Measurements from ENCODE around the gene PRPF38B. TPM values are rescaled to one million over a fixed set of nuclear protein-coding genes. Genes with fewer than 3 reads are reported as not detected.
A peak's percentile ranks its signal among the peaks of the same experiment; 100 is the strongest.

Gene PRPF38B
- total RNA-seq, 3 donors from 2014 or later: 32.8 to 38.3 (median 38.2) TPM

DNA sequence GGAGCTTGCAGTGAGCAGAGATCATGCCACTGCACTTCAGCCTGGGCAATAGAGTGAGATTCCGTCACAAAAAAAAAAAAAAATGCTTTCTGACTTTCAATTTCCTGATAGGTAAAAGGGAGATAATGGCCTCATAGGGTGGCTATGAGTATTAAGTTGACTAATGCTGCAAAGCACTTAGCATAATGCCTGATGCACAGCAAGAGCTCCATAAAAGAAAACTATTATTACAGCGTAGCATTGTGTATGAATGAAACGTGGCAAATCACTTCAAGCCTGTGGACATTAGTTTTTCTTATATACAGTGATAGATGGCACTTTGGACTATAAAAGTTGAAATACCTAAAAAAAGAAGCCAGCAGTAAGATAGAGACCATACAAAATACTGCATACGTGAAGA is 37.4 kb downstream of the PRPF38B start:
- H3K4me3 ChIP-seq: no peak overlapping the region
- H3K4me1 ChIP-seq (ENCODE audit: low read depth): peaks cover 5% of the 10 kb centered on the region
- TF ChIP-seq, protein P1, sequence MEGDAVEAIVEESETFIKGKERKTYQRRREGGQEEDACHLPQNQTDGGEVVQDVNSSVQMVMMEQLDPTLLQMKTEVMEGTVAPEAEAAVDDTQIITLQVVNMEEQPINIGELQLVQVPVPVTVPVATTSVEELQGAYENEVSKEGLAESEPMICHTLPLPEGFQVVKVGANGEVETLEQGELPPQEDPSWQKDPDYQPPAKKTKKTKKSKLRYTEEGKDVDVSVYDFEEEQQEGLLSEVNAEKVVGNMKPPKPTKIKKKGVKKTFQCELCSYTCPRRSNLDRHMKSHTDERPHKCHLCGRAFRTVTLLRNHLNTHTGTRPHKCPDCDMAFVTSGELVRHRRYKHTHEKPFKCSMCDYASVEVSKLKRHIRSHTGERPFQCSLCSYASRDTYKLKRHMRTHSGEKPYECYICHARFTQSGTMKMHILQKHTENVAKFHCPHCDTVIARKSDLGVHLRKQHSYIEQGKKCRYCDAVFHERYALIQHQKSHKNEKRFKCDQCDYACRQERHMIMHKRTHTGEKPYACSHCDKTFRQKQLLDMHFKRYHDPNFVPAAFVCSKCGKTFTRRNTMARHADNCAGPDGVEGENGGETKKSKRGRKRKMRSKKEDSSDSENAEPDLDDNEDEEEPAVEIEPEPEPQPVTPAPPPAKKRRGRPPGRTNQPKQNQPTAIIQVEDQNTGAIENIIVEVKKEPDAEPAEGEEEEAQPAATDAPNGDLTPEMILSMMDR (IDR thresholded peaks at IDR 0.05): no peak
- intact Hi-C loops (cut with DNase I, micrococcal nuclease): no loop called here
- no peaks in the 10 kb centered on the region for H3K36me3 ChIP-seq (ENCODE audit: low read depth)
- ATAC-seq (no peak), DNase-seq (no peak)
- H3K9me3 ChIP-seq: no peaks in the 10 kb centered on the region

GRCh38 chr1:108732398-108732797 is 40.3 kb downstream of the PRPF38B start:
- DNase-seq (no peak), ATAC-seq (no peak)
- Histone ChIP-seq H3K4me1 (ENCODE audit: low read depth) (no peaks in the 10 kb centered on the region), H3K36me3 (ENCODE audit: low read depth) (no peaks in the 10 kb centered on the region), H3K4me3 (no peak overlapping the region), H3K9me3 (no peaks in the 10 kb centered on the region)
- intact Hi-C loops (cut with DNase I, micrococcal nuclease): no loop called here
- TF ChIP-seq, protein P1 (IDR thresholded peaks at IDR 0.05): no peak

GRCh38 chr1:108734171-108734865 is 42.2 kb downstream of the PRPF38B start:
- TF ChIP-seq, protein P1 (IDR thresholded peaks at IDR 0.05): no peak
- no peaks in the 10 kb centered on the region for H3K9me3 ChIP-seq
- no peaks in the 10 kb centered on the region for H3K36me3 ChIP-seq (ENCODE audit: low read depth)
- intact Hi-C loops (cut with DNase I, micrococcal nuclease): no loop called here
- ATAC-seq (no peak), DNase-seq (no peak)
- H3K4me3 ChIP-seq: no peak overlapping the region
- H3K4me1 ChIP-seq (ENCODE audit: low read depth): no peaks in the 10 kb centered on the region

GRCh38 chr1:108742253-108742652 is 50.1 kb downstream of the PRPF38B start:
- H3K4me1 ChIP-seq (ENCODE audit: low read depth): no peaks in the 10 kb centered on the region
- no peak for DNase-seq
- H3K36me3 ChIP-seq (ENCODE audit: low read depth): no peaks in the 10 kb centered on the region
- ATAC-seq: no peak
- intact Hi-C loops (cut with DNase I, micrococcal nuclease): no loop called here
- TF ChIP-seq, protein P1 (IDR thresholded peaks at IDR 0.05): no peak
- H3K9me3 ChIP-seq: no peaks in the 10 kb centered on the region
- no peak overlapping the region for H3K4me3 ChIP-seq

DNA sequence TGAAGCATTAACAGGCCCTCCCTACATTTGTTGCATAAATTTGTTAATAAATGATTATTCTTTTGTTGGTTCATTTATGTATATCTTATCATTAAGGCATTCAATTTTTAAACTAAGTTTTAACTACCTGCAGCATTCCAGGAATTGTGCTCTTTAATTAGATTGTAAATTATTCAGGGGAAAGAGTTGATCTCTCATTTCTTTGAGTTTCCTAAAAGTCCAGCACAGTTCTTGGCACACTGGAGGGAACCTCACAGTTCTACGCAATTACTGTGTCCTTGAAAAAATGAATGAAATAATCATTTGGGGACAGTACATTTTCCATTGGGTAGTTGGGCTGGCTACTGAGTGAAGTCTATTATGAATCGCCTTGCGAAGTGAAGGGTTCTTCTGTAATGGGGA is 53.9 kb downstream of the PRPF38B start:
- H3K4me3 ChIP-seq: peak overlapping the region; percentile 52
- no peaks in the 10 kb centered on the region for H3K4me1 ChIP-seq (ENCODE audit: low read depth)
- no peak for ATAC-seq
- intact Hi-C loops (cut with DNase I, micrococcal nuclease): no loop called here
- TF ChIP-seq, protein P1 (IDR thresholded peaks at IDR 0.05): no peak
- DNase-seq: no peak
- no peaks in the 10 kb centered on the region for H3K36me3 ChIP-seq (ENCODE audit: low read depth)
- no peaks in the 10 kb centered on the region for H3K9me3 ChIP-seq
